HL-60/S4 treated with retinoic acid at 250 ng/mL for 4 days and 3 days (cell line): ENCODE results near the gene GJD2.

Experiments
- in situ Hi-C: fragments of 300-500 bp; cut with MboI; formaldehyde crosslinking; loops from 2 replicates; pipeline ENCODE4 v1.7.0; 2022; ENCODE audit warnings: low sequenced_read_pairs

GJD2 gene

DNA sequence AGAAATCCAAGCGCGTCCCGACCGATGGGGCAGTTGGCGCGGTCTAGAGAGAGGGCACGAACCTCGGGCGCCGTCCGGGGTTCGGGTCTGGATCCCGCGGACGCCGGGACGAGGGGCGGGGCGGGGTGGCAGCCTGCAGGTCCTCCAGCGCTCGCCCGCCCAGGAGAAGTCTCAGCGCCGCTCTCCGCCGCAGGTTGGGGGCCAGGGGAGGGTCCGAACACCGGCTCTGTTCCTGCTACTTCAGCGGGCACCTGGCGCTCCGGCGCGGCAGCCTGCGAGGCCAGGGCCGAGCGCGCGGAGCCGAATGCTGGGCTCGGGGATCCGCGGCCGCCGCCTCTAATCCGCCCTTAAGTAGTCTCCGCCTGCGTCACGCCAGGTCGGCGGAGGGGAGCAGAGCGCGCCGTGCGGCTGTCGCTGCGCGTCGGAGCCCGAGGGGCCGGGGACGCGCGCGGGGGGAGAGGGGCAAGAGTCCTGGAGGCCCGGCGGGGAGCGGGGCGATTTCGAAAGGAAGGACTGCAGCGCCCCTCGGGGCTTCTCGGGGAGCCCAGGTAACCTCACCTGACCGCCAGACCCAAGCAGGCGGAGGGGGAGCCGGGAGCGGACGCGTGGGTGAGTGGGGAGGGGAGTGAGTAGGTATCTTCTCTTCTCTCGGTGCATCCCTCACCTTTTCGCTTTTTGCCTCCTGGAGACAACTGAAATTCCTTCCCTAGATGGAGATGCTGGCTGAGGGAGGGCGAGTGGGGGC, at the start of gene GJD2:
GJD2 (minus strand) TSS at position 325 of the 745 bp plus-strand sequence. CDS start 510 bp downstream, outside the sequence.
- in situ Hi-C loops, result no loop called here

DNA sequence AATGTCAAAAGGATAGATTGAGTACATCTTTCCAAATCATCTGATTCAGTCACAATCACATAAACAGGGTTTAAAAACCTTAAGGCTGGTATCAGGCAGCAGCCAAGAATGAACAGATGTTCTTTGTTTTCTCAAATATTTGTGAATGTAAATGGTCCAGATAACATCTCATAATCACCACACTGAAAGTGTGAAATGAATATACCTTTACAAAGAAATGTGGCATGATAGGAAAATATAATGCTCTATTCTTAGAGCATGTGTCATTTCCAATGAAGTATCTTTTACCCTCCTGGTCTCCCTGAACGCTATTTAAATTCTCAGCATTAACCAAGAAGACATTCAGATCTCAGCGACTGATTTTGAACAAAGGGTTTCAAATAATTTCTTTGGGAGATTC, 49.3 kb upstream of the GJD2 start:
- in situ Hi-C loops, result no loop called here

DNA sequence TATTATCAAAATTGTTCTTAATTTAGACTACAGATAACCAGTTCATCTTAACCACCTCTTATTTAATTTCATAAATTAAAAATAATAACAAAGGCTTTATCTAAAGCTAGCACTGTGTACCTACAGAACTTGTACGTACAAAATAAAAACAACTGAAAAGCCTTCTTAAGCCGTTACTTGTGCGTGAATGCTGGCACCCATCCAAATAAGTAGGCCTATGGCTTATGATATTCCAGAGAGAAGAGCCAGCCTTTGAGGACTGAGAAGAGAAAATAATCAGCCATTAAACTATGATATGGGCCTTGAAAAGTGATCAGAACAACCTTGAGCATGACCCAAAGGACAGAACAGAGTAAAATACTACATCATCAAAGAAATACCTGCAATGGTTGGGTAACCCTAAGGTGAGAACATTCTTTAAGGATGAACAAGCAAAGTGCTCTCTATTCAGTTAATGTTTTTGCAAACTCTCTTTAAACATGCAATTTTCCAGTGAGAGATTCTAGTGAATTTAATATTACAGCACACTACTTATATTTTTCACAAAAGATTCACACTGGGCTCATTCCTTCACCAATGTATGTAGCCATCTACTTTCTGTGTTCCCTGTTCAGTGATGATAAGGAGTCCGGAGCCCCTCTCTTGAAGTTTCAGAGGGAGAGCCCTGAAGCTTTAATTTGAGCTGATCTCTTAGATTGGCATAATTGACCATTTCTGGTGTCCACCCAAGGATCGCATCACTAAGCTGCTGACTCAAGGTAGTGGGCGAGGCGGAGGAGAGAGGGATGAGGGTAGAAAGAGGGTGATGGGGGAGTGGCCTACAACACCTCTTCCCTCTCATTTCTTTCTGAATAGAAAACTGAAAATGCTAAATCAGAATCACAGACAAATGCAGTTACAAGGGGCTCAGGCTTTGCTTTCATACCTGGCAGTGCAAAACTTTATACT, 48.3 kb upstream of the GJD2 start:
- in situ Hi-C loops, result no loop called here

DNA sequence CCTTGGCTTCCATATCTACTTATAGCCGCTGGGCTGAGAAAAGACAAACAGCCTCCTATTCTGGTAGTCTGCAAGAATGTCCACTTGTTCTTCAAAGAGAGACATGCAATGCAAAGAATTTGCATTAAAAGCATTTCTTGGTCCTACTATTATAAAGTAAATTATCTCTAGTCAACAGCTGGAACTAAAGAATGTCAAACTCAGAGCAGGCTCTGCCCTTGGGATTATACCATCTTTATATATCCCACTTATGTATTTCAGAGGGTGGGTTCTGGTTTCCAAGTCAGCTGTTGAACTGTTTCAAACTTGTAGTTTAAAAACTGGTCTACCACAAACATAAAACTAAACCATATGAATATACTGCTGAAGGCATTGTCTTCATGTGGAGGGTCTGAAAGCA, 47.6 kb upstream of the GJD2 start:
- in situ Hi-C loops, result no loop called here

DNA sequence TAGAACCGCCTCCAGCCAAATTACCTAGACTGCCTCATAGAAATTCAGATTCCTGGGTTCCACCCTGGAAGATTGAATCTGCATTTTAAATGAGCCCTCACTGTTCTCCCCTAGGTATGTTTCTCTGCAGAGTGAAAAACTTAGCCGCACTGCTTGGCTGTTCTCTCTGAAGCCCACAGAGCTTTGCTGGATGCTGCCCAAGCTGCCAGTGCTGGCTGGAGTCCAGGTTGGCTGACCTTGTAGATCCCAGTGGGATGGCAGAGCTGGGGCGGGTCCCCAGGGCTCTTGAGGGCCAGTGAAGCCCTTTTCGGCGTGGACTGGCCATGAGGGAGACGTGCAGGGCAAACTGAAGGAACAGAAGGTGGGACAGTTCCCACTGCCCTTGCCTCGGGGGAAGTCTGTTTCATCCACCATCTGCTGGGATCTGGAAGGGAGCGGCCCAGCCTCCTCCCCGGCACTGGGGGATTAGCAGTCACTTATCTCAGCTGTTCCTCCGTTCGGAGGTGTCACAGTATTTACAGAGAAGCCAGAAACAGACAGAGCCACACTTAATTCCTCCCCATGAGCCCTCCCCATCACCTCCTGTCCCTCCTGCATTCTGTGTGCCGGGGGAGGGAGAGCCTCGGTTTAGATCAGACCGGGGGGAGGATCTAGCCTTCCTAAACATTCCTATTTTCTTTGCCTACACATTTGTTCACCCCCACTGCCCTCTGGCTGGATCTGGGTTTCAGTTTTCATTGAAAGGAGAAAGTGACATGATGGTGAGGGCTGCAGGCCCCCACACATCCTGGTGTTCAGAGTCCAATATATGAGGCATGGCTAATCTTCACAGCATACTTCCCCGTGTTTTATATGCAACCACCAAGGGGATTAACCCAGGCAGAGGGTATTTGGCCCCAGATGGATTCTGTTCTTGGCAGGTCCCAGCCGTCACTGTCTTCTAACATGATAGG, 44.6 kb upstream of the GJD2 start:
- in situ Hi-C loops, result no loop called here

DNA sequence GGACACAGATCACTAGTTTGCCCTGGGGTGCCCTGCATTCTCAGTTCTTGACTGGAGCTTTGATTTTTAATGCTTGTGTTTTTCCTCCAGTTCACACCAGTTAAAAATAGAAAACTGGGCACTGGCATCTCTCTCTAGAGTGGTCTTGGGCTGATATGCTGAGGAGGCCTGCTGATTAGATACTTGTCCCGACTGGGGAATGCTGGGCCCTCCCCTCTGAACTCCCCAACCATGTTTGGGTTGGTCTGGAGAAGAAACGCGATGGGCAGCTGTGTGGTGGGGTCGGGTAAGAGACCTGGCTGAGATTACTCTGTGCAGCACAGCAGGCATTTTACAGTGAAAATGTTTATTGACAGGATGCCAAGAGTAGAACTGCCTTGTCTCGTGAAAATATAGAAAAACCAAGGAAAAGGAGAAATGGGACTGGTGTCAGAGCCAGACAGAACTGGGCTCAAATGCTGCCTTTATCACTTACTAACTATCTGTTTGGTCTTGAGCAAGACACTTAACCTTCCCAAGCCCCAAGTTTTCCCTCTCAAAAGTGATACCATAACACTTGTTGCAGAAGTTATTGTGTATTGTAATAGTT, 42.1 kb upstream of the GJD2 start:
- in situ Hi-C loops, result no loop called here

DNA sequence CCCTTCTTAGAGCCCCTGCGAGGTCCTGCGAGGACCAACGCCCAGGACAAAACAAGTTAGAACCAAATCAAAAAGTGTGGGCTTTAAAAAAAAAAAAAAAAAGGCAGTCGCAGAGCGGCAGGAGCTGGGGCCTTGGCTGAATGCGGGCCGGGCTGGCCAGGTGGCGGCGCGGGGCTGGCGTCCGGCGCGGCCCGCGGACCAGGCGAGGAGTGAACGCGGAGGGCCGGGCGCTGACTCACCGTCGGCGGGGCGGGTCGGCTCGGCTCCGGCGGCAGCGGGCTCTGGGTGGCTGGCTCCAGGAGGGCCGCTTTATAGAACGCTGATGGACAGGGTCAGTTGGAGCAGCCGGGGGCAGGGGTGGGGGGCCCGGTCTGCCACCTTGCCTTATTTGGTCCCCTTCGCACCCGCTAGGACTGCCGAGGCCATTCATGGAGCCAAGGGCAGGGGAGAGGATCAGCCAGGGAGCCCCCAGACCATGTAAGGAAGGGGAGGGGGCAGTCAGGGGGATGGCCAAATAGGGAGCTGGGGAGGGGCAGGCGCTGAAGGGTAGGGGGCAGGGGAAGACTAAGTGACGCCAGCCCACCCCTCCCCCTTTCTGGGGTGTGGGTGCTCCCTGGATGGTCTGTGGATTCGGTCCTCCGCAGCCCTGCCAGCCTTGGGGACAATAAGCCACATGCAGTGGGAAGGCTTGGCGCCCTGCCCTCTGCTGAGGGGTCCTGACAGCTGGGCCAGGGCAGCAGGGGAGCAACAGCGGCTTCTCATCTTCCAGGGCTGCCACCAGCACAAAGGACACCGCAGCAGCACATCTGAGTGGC, 40.7 kb upstream of the GJD2 start, which contains the start of gene ACTC1:
ACTC1 (minus strand) TSS at position 283 of the 815 bp plus-strand sequence. CDS start 741 bp downstream, outside the sequence.
- in situ Hi-C loops, result no loop called here

DNA sequence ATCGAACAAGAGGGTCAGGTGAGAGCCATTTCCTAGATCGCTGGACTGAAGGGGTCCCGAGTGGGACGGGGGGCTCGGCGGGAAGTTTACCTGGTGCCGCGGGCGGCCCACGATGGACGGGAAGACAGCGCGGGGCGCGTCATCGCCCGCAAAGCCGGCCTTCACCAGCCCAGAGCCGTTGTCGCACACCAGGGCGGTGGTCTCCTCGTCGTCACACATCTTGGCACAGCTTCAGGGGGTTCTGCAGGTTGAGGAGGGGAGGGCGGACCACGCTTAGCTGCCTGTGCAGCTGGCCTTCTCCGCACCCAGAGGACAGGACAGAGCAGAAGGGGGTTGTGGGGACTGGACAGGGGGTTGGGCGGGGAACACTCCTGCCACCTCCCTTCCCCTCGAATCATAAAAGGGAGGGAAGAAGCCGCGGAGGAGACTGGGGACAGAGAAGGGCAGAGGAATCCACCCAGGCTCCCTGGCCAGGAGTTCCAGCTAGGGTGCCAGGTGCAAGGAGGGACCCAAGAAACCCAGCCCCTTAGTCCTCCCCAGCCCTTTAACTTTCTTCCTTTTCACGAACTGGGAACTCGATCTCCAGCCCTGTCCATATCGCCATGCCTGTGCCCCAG, 39.9 kb upstream of the GJD2 start:
- in situ Hi-C loops, result no loop called here

DNA sequence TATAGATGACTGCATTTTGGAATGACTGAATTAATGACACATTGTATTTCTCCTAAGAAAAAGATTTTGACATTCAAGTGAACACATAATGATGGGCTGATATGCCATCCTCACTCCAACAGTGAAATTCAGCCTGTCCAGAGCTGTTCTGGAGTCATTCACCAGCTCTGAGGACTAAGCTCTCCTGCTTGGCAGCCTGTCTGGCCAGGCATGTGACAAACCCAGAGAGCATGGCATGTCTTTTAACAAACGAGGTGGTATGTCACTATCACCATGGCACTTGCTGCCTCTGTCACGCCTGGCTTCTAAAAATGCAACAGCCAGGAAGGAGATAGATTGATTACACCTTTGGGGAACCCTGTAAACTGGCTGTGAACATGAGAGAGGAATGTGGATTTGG, 39.1 kb upstream of the GJD2 start:
- in situ Hi-C loops, result no loop called here

DNA sequence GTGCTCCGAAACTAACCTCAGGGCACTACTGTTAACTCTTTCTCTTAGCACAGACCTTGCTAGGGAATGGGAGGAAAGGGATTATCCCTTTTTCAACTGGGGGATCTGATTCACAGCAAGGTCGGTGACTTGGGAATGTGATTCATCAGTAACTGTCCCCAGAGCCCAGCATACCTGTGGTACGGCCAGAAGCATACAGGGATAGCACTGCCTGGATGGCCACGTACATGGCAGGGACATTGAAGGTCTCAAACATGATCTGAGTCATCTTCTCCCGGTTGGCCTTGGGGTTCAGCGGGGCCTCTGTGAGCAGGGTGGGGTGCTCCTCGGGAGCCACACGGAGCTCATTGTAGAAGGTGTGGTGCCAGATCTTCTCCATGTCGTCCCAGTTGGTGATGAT, 38.3 kb upstream of the GJD2 start:
- in situ Hi-C loops, result no loop called here

DNA sequence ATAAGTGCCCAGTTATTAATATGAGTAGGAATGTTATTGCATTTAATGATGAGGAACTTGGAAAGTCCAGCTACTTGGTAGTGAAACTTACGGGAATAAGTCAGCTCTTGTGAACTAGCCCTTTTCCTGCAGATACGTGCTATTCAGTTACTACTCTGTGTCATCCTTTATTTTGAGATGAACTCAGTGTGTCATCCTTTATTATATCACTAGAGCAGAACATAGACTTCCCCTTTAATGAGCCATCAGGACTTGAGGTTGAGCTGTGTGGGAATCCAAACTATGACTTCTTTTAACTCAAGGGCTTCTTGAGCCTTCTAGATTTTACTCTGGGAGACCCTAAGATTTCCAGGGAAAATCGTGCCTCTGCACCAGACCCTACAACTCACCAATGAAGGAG, 36.9 kb upstream of the GJD2 start:
- in situ Hi-C loops, result no loop called here

DNA sequence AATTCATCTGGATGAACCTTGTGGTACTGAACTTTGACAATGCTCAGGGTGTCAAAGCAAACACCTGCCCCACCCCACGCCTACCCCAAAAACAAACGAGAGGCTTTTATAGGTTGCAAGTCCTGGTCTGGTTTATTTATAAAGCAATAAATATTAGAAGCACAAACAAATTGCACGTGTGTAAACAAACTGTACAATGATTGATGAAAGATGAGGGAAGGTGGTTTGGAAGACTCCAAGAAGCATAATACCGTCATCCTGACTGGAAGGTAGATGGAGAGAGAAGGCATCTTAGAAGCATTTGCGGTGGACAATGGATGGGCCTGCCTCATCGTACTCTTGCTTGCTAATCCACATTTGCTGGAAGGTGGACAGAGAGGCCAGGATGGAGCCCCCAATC, 35.3 kb upstream of the GJD2 start:
- in situ Hi-C loops, result no loop called here

DNA sequence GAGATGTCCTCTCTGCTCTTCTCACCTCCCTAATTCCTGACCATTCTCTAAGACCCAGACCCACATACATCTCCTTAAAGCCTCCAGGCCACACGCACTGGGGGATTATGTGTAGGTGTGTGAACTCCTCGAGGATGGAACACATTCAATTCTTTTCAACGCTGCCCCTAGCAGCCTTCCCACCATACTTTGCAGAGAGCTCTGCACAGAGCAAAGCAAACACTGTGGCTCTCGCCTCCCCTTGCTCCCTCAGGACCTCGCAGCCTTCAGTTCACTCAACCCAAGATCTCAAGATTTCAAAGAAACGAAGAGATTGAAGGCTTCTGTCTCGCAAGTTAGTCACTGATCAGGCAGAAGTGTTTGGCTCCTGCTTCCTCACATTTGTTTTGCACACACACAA, 34.5 kb upstream of the GJD2 start:
- in situ Hi-C loops, result no loop called here

DNA sequence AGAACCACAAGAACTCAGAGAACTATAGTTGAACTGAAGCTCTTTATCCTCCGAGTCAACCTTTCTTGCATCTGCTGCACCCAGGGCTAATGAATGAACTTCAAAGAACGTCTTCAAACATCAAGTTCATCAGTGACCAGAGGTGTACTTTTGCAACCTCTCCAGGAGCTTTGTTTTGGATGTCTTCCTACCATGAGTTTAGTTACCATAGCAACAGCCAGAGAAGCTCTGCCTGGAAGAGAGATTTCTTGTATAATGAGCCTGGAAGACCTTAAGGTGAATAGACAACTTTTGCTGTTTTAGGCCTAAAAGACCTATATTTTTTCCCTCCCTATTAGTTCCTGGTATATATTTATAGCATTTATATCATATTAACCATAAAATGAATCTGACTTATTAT, 31.4 kb upstream of the GJD2 start:
- in situ Hi-C loops, result no loop called here

DNA sequence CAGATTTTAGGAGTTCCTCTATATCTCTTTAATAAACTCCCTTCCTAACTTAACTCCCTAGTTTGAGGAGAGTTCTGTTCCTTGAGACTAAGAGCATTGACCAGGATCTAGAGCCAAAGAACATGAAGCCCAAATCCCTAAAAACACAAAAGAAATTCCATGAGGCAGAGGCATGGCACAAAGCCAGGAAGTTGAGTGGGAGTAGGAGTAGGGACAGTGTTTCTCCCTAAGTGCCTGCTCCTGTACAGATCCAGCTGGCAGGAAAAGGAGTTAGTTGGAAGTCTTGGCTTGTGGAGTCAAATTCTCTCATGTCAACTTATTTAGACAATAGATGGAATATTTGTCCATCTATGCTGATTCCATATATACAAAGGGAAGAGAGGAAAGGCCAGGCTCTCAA, 29.2 kb upstream of the GJD2 start:
- in situ Hi-C loops, result no loop called here

DNA sequence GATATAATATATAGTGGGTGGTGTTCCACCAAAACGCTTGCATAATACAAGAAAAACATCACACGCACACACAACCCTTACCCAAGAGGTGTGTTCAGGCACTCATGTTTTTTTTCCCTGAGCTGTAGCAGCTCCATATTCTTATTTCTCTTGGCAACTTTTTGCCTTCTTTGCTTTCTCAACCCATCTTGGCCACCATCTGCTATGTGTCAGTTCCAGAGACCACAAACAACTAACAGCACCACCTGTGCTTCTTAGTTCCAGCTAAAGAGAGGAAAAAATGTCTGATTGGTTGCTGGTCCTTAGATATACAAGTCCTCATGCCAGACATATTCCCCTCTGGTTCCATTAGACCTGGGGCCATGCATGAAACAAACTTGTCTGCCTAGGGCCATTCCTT, 28.6 kb upstream of the GJD2 start:
- in situ Hi-C loops, result no loop called here

DNA sequence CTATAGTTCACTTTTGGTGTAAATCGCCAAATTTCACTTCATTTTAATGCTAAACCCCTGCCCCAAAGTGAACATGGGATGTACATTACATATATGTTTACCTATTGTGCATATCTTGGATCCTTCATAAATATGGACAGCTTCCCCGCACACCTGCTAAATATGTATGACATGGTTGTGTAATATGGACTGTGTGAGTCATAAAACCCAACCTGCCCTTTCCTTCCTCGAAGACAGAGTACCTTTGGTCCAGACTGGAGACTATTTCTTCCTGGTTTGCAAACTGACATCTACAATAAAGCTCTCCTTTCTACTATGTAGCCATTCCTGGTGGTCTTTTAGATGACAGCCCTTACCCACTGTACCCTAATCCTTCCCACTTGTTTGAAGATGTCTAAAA, 28.1 kb upstream of the GJD2 start:
- in situ Hi-C loops, result no loop called here

DNA sequence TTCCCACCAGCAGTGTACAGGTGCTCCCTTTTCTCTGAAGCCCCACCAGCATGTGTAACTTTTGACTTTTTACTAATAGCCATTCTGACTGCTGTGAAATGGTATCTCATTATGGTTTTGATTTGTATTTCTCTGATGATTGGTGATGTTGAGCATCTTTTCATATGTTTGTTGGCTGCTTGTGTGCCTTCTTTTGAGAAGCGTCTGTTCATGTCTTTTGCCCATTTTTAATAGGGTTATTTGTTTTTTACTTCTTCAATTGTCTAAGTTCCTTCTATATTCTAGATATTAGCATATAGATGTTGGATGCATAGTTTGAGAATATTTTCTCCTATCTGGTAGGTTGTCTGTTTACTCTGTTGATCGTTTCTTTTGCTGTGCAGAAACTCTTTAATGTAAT, 25.9 kb upstream of the GJD2 start:
- in situ Hi-C loops, result no loop called here

DNA sequence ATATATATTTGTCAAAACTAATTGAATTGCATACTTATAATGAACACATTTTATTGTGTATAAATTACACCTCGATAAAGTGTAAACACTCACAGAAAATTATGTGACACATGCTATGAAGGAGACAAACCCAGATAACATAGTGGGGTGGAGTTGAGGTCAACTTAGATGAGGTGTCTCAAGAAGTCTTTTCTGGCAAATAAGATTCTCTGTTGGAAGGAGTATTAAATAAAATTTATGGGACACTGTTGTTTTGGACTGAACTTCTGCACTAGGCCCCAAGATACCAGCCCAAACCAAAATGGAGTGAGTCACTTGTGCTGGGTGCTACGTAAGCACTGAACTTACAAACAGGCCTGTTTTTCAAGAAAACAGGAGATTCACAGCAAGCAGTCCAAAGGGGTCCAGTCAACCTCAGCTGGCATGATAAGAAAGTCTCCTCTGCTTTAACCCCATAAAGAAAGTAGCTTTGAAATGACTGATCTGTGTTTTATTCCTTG, 21.9 kb upstream of the GJD2 start:
- in situ Hi-C loops, result no loop called here
